Cardiac muscle cell (in vitro differentiated cells and primary cell): Measurements from ENCODE around the gene ZG16B. TPM values are rescaled to one million over a fixed set of nuclear protein-coding genes. Genes with fewer than 3 reads are reported as not detected.

Experiments used
- DNase-seq, 2 donors: peaks; one replicate each; pipeline versions ENCODE4 v3.0.0 to v3.0.0-alpha.2; 2010 to 2017; ENCODE audit warnings: low read depth in 1 of 2, low spot score in 1 of 2
- H3K27ac ChIP-seq: fragments of 200-600 bp; sonication (generic); 2 replicates; pipeline ENCODE4 v1.5.1; 2016
- H3K27me3 ChIP-seq: fragments of 200-600 bp; sonication (generic); 2 replicates; pipeline ENCODE4 v1.6.0; 2016; ENCODE audit warnings: control low read depth
- H3K36me3 ChIP-seq: fragments of 200-600 bp; sonication (generic); 2 replicates; pipeline ENCODE4 v1.5.1; 2016; ENCODE audit warnings: control low read depth
- H3K4me1 ChIP-seq: fragments of 200-600 bp; sonication (generic); 2 replicates; pipeline ENCODE4 v1.8.1; 2017; ENCODE audit warnings: low read depth, mild to moderate bottlenecking, mixed run types
- H3K4me3 ChIP-seq: fragments of 200-600 bp; sonication (generic); 2 replicates; pipeline ENCODE4 v1.5.1; 2016; ENCODE audit warnings: mild to moderate bottlenecking
- H3K9me3 ChIP-seq: fragments of 200-600 bp; sonication (generic); 2 replicates; pipeline ENCODE4 v1.5.1; 2017; ENCODE audit warnings: low read depth, mild to moderate bottlenecking, control low read depth
- CTCF ChIP-seq: IDR thresholded peaks from 2 replicates; pipeline ENCODE4 v1.5.1; 2012; ENCODE audit warnings: low read depth, mild to moderate bottlenecking, low read length
- polyA plus RNA-seq: library from polyadenylated mRNA; unstranded; fragments of >200 nt; fragmentation: Nextera tagmentation; extraction: Ambion mirVana; gene quantifications from 2 replicates; pipeline ENCODE4 v1.2.1, GENCODE V29; 2016
- total RNA-seq: library from RNA; depleted of rRNA; stranded (reverse); fragments of >200 nt; gene quantifications from 2 replicates; pipeline ENCODE4 v1.2.3, GENCODE V29; 2016

ZG16B gene
- total and polyA plus RNA-seq, 2 experiments from 2014 or later, result not detected

DNA sequence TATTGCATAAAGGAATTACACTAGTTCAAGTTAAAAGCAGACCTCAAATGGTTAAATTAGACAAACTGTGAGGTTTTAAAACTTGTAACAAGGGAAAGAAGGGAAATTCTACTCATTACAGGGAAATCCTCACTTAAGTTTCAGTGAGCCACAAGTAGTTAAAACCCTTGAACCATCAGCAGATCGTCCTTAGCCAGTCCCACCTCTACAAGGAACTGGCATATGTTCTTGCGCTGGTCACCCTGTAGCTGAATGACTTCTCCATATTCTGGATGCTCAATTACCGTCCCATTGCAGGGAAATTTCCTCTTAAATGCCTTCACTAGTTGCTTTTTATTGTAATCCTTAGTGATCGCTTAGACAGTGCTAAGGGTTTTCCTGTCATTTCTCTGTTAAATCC, 7.6 kb upstream of the ZG16B start:
- TF ChIP-seq CTCF, result no peak

GRCh38 chr16:2824626-2825025, 5.5 kb upstream of the ZG16B start:
- TF ChIP-seq CTCF, result no peak
- Histone ChIP-seq H3K27ac (no peak overlapping the region), H3K9me3 (no peaks in the 10 kb centered on the region), H3K4me3 (no peak overlapping the region), H3K27me3 (no peaks in the 10 kb centered on the region), H3K4me1 (no peaks in the 10 kb centered on the region), H3K36me3 (no peaks in the 10 kb centered on the region)
- DNase-seq, result no peak

More for the DNA sequence above, 7.6 kb upstream of the ZG16B start:
- no peak for DNase-seq
- Histone ChIP-seq H3K4me3 (no peak overlapping the region), H3K9me3 (no peaks in the 10 kb centered on the region), H3K36me3 (no peaks in the 10 kb centered on the region), H3K27me3 (no peaks in the 10 kb centered on the region), H3K27ac (no peak overlapping the region), H3K4me1 (no peaks in the 10 kb centered on the region)

GRCh38 chr16:2825049-2825742, 4.9 kb upstream of the ZG16B start:
- no peak for TF ChIP-seq CTCF
- DNase-seq, result no peak
- no peaks in the 10 kb centered on the region for H3K27me3 ChIP-seq
- H3K36me3 ChIP-seq, result no peaks in the 10 kb centered on the region
- no peak overlapping the region for H3K27ac ChIP-seq
- no peaks in the 10 kb centered on the region for H3K9me3 ChIP-seq
- no peak overlapping the region for H3K4me3 ChIP-seq
- no peaks in the 10 kb centered on the region for H3K4me1 ChIP-seq

GRCh38 chr16:2825906-2826305, 4.2 kb upstream of the ZG16B start:
- H3K36me3 ChIP-seq, result no peaks in the 10 kb centered on the region
- no peaks in the 10 kb centered on the region for H3K9me3 ChIP-seq
- no peak for DNase-seq
- TF ChIP-seq CTCF, result no peak
- no peak overlapping the region for H3K27ac ChIP-seq
- no peak overlapping the region for H3K4me3 ChIP-seq
- H3K4me1 ChIP-seq, result no peaks in the 10 kb centered on the region
- H3K27me3 ChIP-seq, result no peaks in the 10 kb centered on the region

DNA sequence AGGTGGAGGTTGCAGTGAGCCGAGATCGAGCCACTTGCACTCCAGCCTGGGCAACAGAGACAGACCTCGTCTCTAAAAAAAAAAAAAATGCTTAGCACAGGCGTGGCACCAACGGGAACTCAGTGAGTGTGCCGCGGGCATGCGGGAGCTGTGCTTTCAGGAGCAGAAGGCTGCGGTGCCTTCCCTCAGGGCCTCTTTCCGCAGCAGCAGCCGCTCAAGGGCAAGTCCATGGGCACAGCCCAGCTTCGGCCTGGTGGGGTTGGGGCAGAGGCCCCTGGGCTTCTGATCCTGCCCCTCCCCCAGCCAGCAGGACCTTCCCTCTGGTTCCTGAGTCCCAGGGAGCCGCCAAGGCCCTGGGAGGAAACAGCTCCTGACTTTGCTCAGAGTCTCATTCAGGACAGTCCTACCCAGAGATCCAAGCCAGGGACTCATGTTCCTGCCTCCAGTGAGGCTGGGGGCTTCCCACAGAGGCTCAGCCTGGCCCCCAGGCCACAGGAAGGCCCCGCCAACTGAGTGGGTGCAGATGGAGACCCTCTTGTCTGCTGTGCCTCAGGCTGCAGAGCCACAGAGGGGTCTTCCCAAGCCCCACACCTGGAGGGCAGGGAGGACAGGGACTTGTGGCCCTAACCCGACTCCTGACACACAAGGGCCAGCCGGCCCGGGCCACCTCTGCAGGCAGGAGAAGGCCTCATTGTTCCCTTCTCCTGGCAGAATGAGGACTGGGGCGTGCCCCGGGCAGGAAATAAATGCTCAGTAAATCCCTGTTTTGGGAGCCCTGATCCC, 3.3 kb upstream of the ZG16B start:
- Histone ChIP-seq H3K27ac (no peak overlapping the region), H3K36me3 (no peaks in the 10 kb centered on the region), H3K4me3 (no peak overlapping the region), H3K9me3 (no peaks in the 10 kb centered on the region), H3K4me1 (no peaks in the 10 kb centered on the region), H3K27me3 (no peaks in the 10 kb centered on the region)
- DNase-seq, result no peak
- TF ChIP-seq CTCF, result no peak
